ENCODE results near the gene MGAT5B. TPM values are rescaled to one million over a fixed set of nuclear protein-coding genes. Genes with fewer than 3 reads are reported as not detected.

MGAT5B gene
- total and polyA plus RNA-seq, 2 donors from 2014 or later = 0.56 to 2.3 TPM

DNA sequence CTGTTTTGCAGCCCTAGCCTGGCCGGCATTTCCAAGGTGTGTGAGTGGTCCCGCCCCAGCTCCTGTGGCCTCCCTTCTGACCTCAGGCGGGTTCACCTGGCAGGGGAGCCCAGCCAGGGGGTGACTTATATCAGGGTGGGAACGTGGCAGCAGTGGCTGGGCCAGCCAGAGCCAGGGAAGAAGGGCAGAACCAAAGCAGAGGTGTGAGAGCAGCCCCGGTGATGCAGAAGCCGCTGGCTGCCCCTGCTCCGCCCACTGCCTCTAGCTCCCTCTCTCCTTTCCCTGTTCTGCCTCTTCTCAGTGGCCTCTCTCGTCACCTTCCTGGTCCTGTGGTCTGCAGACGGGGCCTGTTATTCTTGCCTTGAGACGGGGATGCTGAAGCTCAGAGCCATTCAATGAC is 12.1 kb downstream of the MGAT5B start:
- Histone ChIP-seq H3K4me3 (ENCODE audit: low read length in 3 of 3) (no peak overlapping the region), H3K36me3 (ENCODE audit: control insufficient read depth in 2 of 3, insufficient read depth in 3 of 3, low read length in 3 of 3) (no peaks in the 10 kb centered on the region), H3K4me1 (ENCODE audit: control insufficient read depth in 2 of 3, insufficient read depth in 2 of 3, low read depth in 1 of 3, low read length in 3 of 3) (no peaks in the 10 kb centered on the region), H3K27me3 (ENCODE audit: control insufficient read depth, insufficient read depth, low read length) (no peaks in the 10 kb centered on the region), H3K9me3 (ENCODE audit: control insufficient read depth in 2 of 3, insufficient read depth in 1 of 3, low read length in 3 of 3) (no peaks in the 10 kb centered on the region), H3K27ac (ENCODE audit: low read depth in 2 of 2, low read length in 2 of 2) (no peak overlapping the region), H3K9ac (ENCODE audit: low read length in 3 of 3) (no peak overlapping the region)
- FAIRE-seq (no peak), DNase-seq (no peak)
- TF ChIP-seq, protein P1, sequence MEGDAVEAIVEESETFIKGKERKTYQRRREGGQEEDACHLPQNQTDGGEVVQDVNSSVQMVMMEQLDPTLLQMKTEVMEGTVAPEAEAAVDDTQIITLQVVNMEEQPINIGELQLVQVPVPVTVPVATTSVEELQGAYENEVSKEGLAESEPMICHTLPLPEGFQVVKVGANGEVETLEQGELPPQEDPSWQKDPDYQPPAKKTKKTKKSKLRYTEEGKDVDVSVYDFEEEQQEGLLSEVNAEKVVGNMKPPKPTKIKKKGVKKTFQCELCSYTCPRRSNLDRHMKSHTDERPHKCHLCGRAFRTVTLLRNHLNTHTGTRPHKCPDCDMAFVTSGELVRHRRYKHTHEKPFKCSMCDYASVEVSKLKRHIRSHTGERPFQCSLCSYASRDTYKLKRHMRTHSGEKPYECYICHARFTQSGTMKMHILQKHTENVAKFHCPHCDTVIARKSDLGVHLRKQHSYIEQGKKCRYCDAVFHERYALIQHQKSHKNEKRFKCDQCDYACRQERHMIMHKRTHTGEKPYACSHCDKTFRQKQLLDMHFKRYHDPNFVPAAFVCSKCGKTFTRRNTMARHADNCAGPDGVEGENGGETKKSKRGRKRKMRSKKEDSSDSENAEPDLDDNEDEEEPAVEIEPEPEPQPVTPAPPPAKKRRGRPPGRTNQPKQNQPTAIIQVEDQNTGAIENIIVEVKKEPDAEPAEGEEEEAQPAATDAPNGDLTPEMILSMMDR (IDR thresholded peaks at IDR 0.05; ENCODE audit: borderline replicate concordance, extremely low read depth, insufficient read depth) = no peak
- intact Hi-C loops (cut with DNase I) = no loop called here

DNA sequence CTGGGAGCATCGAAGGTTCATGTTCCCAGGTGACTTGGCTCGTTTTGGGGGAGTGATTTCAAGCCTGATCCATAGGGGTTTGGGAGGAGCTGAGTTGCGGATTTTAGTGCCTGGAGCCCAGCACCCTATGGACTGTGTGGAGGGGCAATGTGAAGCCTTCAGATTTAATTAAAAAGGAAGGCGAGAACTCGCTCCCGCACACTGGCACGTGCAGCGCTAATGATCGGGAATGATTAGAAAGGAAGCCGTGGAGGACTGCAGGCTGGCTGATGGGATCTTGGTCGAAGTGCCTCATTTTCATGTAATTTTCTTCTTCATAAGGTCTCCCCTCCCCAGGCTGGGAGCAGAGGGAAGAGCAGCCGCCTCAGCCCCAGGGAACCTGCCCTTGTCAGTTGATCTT is 12.8 kb downstream of the MGAT5B start:
- TF ChIP-seq, protein P1 (IDR thresholded peaks at IDR 0.05; ENCODE audit: borderline replicate concordance, extremely low read depth, insufficient read depth) = no peak

DNA sequence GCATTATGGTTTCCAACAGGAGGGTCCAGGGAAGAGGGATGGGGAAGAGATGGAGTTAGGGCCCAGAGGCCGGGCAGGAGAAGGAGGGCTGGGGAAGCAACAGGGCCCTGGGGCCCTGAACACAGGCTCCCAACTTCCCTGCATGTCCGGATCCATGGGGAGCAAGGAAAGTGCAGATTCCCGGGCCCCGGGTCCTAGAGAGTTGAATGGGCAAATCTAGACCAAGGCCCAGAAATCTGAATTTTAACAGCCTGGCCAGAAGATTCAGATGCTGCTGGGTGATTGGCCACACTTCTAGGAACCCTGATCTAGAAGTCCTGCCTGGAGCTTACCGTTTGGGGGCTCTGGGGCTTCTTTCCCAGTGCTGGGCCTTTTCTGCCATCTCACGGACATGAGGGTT is 13.2 kb downstream of the MGAT5B start:
- no peaks in the 10 kb centered on the region for H3K36me3 ChIP-seq (ENCODE audit: control insufficient read depth in 2 of 3, insufficient read depth in 3 of 3, low read length in 3 of 3)
- H3K27ac ChIP-seq (ENCODE audit: low read depth in 2 of 2, low read length in 2 of 2) = no peak overlapping the region
- FAIRE-seq (no peak), DNase-seq (no peak)
- intact Hi-C loops (cut with DNase I) = no loop called here
- no peak overlapping the region for H3K9ac ChIP-seq (ENCODE audit: low read length in 3 of 3)
- no peaks in the 10 kb centered on the region for H3K9me3 ChIP-seq (ENCODE audit: control insufficient read depth in 2 of 3, insufficient read depth in 1 of 3, low read length in 3 of 3)
- TF ChIP-seq, protein P1 (IDR thresholded peaks at IDR 0.05; ENCODE audit: borderline replicate concordance, extremely low read depth, insufficient read depth) = no peak
- H3K27me3 ChIP-seq (ENCODE audit: control insufficient read depth, insufficient read depth, low read length) = no peaks in the 10 kb centered on the region
- H3K4me3 ChIP-seq (ENCODE audit: low read length in 3 of 3) = no peak overlapping the region
- no peaks in the 10 kb centered on the region for H3K4me1 ChIP-seq (ENCODE audit: control insufficient read depth in 2 of 3, insufficient read depth in 2 of 3, low read depth in 1 of 3, low read length in 3 of 3)

More for the DNA sequence above, 12.8 kb downstream of the MGAT5B start:
- H3K9me3 ChIP-seq (ENCODE audit: control insufficient read depth in 2 of 3, insufficient read depth in 1 of 3, low read length in 3 of 3) = no peaks in the 10 kb centered on the region
- DNase-seq = no peak
- no peak overlapping the region for H3K9ac ChIP-seq (ENCODE audit: low read length in 3 of 3)
- no peaks in the 10 kb centered on the region for H3K27me3 ChIP-seq (ENCODE audit: control insufficient read depth, insufficient read depth, low read length)
- no peak overlapping the region for H3K27ac ChIP-seq (ENCODE audit: low read depth in 2 of 2, low read length in 2 of 2)
- no peak overlapping the region for H3K4me3 ChIP-seq (ENCODE audit: low read length in 3 of 3)
- no peaks in the 10 kb centered on the region for H3K4me1 ChIP-seq (ENCODE audit: control insufficient read depth in 2 of 3, insufficient read depth in 2 of 3, low read depth in 1 of 3, low read length in 3 of 3)
- intact Hi-C loops (cut with DNase I) = no loop called here
- FAIRE-seq = no peak
- H3K36me3 ChIP-seq (ENCODE audit: control insufficient read depth in 2 of 3, insufficient read depth in 3 of 3, low read length in 3 of 3) = no peaks in the 10 kb centered on the region

DNA sequence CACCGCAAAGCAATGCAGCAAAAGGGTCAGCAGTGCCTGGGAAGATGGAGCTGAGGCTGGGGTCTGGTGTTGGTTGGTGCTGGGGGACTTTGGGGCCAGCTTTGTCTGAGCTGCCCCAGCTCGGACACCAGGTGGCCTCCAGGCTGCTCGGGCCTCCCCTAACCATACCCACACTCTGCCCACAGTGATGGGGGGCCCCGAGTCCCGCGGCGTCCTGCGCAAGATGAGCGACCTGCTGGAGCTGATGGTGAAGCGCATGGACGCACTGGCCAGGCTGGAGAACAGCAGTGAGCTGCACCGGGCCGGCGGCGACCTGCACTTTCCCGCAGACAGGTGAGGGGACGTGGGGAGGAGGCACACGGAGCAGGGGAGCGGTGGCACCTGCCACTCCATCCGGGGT is 13.8 kb downstream of the MGAT5B start:
- Histone ChIP-seq H3K27ac (ENCODE audit: low read depth in 2 of 2, low read length in 2 of 2) (no peak overlapping the region), H3K9ac (ENCODE audit: low read length in 3 of 3) (no peak overlapping the region), H3K4me1 (ENCODE audit: control insufficient read depth in 2 of 3, insufficient read depth in 2 of 3, low read depth in 1 of 3, low read length in 3 of 3) (no peaks in the 10 kb centered on the region), H3K4me3 (ENCODE audit: low read length in 3 of 3) (no peak overlapping the region), H3K36me3 (ENCODE audit: control insufficient read depth in 2 of 3, insufficient read depth in 3 of 3, low read length in 3 of 3) (no peaks in the 10 kb centered on the region), H3K27me3 (ENCODE audit: control insufficient read depth, insufficient read depth, low read length) (no peaks in the 10 kb centered on the region), H3K9me3 (ENCODE audit: control insufficient read depth in 2 of 3, insufficient read depth in 1 of 3, low read length in 3 of 3) (no peaks in the 10 kb centered on the region)
- TF ChIP-seq, protein P1 (IDR thresholded peaks at IDR 0.05; ENCODE audit: borderline replicate concordance, extremely low read depth, insufficient read depth) = no peak
- no peak for DNase-seq
- FAIRE-seq = no peak
- intact Hi-C loops (cut with DNase I) = no loop called here
